Cerebellar cortex (tissue), 1 donor: Measurements from ENCODE around the gene EIF3A.

ENCODE experiments used
- DNase-seq: peaks from one replicate; pipeline ENCODE4 v3.0.0-alpha.2; 2015; ENCODE audit warnings: low spot score

Gene EIF3A

DNA sequence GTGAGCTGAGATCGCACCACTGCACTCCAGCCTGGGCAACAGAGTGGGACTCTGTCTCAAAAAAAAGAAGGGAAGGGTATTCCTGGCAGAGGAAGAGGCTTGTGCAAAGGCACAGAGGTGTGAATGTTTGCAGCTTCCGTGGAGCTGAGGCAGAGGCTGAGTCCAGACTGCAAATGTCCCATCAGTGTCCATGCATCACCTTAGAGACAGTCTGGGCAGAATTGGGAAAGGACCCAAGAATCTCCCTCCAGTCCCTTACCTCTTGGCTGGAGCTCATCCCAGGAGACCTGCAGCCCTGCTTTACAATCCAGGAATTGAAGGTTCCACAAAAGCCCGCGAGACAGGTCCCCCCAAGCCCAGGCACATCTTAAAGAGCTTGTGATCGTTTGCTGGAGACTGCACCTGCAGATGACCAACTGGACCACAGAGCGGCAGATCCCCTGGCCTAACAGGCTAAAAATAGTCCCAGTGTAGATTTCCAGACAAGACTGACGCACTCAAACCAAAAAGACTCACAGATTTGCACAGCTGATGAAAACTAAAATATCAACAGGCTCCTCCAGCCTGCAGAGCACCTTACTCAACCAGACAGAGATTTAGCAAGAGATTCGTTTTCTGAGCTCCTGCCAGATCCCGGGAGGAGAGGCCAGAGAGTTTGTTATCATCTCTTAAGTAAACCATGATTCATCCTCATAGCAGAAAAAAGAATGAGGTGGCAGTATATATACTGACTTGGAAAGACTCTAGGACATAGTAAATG, 74.0 kb downstream of the EIF3A start:
- DNase-seq: peak; percentile 32

DNA sequence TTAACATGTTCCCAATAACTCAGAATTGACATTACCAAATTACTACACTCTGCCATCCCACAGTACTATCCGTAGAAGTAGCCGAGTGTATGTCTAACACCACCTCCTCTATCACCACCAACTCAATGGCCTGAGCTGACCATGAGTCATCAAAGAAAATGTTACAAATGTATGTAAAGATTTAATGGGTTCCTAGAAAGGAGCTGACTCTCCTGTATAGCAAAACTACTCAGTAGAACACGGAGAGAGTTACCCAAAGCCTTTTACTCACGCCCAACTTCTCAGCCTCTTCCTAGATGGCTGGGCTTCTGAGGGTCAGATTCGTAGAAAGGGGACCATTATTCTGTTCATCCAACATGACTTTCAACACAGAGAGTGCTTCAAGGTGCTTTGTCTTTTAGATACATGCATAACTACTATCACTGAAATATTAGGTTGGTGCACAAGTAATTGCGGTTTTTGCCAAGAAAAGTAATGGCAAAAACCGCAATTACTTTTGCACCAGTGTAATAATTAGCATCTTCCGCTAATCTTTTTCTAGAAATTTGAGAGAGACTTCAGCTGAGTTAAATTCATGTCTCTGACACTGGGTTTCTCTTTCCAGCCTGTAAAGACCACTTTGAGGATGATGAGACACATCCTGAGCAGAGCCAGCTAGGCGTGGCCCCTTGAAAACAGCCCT, 75.1 kb downstream of the EIF3A start:
- DNase-seq: no peak

DNA sequence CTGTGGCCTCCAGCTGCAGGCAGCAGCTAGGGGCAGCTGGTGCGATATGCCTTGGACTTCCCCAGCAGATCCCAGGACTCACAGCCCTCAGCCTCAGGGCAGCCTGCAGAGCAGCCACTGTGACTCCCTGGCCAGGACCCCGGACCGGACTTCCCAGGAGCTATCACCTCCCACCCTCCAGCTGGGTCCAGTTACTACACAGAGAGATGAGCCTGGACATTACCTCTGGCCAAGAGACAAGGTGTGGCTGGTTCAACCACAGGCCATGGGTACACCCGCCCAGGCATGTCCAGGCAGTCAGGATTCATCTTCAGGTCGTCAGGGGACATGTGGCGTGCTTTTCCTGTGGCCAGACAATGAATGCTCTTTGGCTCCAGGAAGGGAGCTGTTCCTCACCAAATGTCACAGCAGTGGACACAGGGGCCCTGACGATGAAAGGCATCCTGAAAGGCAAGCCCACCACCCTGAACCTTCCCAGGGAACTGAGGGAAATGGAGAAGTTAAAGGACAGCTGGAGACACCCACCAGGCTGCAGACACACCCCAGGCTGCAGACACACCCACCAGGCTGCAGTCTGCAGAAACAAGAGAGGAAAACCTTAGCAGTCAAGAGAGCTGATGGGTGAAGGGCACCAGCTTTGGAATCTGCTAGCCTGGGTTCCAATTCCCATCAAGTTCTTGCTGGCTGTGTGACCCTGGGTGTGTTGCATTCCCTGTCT, 76.9 kb downstream of the EIF3A start:
- no peak for DNase-seq

DNA sequence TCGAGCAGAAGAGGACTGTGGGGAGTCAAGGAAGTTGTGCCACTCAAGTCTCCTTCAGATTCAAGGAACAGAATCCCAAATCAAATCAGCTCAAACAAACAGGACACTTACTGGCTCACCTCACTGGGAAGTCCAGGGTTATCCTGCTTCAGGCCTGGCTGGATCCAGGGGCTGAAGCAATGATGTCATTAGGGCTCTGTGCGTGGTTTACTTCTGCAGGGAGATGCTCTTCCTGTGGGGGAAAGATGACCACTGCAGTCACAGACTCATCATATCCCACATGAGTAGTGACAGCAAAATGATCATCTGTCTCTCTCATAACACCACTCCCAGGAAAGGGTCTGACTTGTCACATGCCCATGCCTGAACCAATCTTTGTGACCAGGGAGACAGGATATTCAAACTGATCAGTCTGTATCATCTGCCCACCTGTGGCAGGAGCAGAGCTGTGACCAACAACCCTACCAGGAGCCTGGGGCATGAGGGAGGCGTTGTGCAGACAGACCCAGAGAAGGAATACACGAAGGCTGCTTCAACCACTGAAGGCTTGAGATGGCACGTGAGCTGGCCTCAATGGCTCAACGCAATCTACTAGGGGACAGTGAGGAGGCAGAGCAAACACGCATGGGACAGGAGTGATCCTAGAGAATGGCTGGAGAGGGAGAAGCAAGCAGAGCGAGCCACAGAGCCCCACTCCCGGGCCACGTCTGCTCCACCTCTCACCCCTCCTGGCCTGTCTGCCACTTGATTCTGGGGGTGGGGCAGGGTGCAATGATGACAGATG, 78.7 kb downstream of the EIF3A start:
- no peak for DNase-seq

DNA sequence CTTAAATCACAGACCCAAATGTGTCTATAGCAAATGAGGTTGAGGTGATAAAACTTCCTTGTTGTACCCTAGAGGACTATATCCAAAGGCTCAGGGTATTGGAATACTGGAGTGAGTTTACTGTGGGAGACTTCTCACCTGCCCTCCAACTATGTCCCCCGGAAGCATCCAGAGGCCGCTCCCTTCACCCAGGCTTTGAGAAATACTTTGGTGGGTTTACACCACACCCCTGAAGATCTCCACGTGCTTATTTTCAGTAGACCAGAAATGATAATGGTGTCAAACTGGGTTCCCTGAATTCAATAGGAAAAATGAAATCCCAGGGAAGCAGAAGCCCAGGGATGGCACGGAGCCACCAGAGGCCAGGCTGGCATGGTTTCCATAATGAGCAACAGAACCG, 82.4 kb downstream of the EIF3A start:
- no peak for DNase-seq

DNA sequence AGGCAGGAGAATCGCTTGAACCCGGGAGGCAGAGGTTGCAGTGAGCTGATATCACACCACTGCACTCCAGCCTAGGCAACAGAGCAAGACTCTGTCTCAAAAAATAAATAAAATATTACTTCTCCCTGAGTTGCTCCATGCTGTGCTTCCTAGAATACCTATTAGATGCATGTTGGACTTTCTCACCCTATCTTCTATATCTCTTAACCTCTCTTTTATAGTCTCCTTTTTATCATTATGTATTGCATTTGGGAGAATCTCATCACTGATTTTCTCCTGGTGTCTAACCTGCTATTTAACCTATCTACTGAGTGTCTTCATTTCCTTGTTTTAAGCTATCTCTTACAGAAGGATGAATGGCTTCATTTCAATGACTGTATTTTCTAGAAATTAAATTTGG, 83.2 kb downstream of the EIF3A start:
- DNase-seq: no peak

DNA sequence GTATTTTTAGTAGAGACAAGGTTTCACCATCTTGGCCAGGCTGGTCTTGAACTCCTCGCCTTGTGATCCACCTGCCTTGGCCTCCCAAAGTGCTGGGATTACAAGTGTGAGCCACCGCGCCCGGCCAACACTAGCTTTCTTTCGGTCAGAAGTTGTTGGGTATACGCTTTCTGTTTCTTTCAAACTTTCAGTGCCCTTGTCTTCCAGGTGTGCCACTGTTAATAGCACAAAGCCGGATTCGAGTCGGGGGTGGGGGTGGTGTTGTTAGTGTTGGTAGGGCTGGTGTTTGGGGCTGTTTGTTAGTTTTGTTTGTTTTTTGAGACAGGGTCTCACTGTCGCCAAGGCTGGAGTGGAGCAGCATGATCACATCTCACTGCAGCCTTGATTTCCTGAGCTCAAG, 84.9 kb downstream of the EIF3A start:
- no peak for DNase-seq

DNA sequence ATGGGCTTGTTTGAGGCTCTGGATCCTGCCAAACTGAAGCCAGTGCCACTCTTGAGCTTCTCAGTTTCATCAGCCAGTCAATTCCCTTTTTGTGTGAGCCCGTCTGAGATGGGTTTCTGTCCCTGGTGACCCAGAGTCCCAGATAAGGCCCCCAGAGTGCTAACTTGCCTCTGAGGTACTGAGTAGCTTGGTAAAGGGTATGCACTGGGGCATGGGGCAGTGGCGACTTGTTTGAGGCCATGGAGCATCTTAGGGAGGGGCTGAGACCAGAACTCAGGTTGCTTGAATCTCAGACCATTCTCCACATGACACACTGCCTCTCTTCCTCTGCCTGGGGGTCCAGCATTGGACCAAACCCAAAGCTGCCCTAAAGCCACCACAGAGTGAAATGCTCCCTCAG, 86.3 kb downstream of the EIF3A start:
- no peak for DNase-seq

DNA sequence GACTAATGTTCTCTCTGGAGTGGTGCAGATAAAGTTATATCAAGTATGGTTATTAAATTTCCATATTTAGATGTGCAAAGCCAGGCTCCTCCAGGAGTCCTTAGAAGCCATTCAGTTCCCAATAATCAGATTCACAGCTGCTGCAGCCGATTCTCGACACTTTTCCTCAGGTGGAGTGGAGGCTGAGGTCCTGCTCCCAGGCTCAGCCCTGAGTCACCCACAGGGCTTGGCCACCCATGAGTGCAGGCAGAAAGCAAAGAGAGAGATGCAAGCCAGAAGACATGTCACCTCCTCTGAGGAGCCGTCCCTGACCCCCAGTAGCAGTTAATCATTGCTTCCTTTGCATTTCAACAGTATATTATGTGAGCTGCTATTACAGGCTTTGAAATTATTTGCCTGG, 87.4 kb downstream of the EIF3A start:
- DNase-seq: no peak

DNA sequence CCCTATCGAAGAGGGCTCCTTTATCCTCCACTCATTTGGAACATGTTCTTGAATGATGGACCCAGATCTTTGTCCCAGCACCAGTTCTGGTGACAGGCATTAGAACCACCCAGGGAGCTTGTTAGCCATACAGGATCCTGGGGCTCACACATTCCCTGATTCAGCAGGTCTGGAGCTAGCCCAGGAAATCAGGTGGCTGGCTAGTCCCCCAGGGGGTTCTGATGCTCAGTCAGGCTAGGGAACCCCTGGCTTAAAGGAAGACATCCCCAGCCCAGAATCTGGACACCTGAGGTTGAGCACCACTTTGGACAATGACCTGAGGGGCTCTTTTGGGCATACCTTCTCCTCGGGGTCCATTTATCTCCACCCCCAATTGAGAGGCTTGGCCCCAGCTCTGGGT, 88.1 kb downstream of the EIF3A start:
- DNase-seq: no peak

DNA sequence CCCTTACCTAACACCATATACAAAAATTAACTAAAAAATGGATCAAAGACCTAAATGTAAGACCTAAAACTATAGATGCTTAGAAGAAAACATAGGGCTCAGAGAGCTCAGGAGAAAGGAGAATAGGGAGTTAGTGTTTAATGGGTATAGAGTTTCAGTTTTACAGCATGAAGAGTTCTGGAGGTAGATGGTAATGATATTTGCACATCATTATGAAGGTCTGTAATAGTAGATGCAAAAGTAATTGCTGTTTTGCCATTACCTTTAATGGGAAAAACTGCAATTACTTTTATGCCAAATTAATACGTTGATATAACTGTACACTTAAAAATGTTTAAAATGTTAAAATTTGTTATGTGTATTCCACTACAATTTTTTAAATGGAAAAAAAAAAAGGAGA, 90.3 kb downstream of the EIF3A start:
- DNase-seq: no peak

DNA sequence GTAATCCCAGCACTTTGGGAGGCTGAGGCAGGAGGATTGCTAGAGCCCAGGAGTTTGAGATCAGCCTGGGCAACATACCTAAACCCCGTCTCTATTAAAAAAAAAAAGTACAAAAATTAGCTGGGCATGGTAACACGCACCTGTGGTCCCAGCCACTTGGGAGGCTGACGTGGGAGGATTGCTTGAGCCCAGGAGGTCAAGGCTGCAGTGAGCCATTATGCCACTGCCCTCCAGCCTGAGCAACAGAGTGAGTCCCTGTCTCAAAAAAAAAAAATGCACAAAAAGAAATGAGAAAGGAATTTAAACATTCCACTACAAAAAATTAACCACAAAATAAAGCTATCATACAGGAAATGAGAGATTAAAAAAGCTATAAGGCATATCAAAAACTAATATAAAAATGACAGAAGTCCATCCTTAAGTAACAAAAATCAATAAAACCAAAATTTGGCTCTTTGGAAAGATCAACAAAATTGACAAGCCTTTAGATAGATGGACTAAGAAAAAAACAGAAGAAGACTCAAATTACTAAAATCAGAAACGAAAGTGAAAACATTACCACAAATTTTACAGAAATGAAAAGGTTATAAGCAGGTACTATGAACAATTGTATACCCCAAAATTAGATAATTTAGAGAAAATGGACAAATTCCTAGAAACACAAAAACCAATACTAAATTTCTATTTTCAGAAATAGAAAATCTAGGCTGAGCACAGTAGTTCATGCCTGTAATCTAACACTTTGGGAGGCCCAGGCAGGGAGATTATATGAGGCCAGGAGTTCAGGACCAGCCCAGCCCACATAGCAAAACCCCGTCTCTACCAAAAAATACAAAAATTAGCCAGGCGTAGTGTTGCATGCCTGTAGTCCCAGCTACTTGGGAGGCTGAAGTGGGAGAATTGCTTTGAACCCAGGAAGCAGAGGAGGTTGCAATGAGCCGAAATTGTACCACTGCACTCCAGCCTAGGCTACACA, 93.5 kb downstream of the EIF3A start:
- no peak for DNase-seq

DNA sequence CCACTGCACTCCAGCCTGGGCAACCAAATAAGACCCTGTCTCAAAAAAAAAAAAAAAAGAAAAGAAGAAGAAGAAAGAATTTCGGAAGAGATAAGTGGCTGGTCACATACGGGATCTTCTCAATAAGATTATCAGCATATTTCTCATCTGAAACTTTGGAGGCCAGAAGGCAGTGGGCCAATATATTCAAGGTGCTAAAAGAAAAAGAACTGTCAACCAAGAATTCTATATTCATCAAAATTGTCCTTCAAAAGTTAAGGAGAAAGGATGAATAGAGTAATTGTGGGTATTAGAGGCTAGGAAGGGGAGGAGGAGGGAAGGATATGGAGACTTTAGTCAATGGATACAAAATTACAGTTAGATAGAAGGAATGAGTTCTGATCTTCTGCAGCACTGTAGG, 95.0 kb downstream of the EIF3A start:
- DNase-seq: no peak
